IMR-90 (cell line): ENCODE measurements around the gene SCFD2. TPM values are rescaled to one million over a fixed set of nuclear protein-coding genes. Genes with fewer than 3 reads are reported as not detected.

Experiments used
- ATAC-seq: fragments of 200-7000 bp; cut with Tn5 transposase; 2 replicates; pipeline ENCODE4 v1.9.1; 2020; ENCODE audit warnings: low read depth, mild to moderate bottlenecking, moderate library complexity
- BruUV-seq: library from RNA; stranded (reverse); fragments of 400-500 nt; replicated peaks from 2 replicates; lab custom pipeline; 2021; lab: Mats Ljungman, UMichigan
- CTCF ChIA-PET: fragments of 300-600 bp; formaldehyde crosslinking; extraction: SDS; loops from one replicate; lab custom pipeline; 2021; ENCODE audit warnings: antibody characterized with exemption; lab: Yijun Ruan, JAX
- POLR2A ChIA-PET: fragments of 300-600 bp; sonication (Branson Sonifier 250); formaldehyde crosslinking; loops from one replicate; lab custom pipeline; 2022; ENCODE audit warnings: antibody characterized with exemption; ENCODE audit not compliant: unreplicated experiment; lab: Charles Lee
- DNase-seq: peaks from one replicate; pipeline ENCODE4 v3.0.0; 2013
- H2AFZ ChIP-seq: replicated peaks from 2 replicates; pipeline ENCODE3; 2013; ENCODE audit warnings: low read length, mild to moderate bottlenecking; ENCODE audit not compliant: poor library complexity
- H2AK5ac ChIP-seq: 2 replicates; pipeline ENCODE4 v1.6.1; 2013; ENCODE audit warnings: low read depth, low read length, inconsistent platforms
- H2AK9ac ChIP-seq: replicated peaks from 2 replicates; pipeline ENCODE3; 2013; ENCODE audit warnings: mild to moderate bottlenecking, low read depth, low read length, moderate library complexity; ENCODE audit not compliant: poor library complexity
- H2BK120ac ChIP-seq: 2 replicates; pipeline ENCODE4 v1.6.1; 2013; ENCODE audit warnings: low read depth, low read length, inconsistent platforms
- H2BK15ac ChIP-seq: 3 replicates; pipeline ENCODE4 v1.6.1; 2013; ENCODE audit warnings: low read depth, low read length, inconsistent platforms
- H2BK20ac ChIP-seq: 2 replicates; pipeline ENCODE4 v1.6.1; 2013; ENCODE audit warnings: low read depth, mild to moderate bottlenecking, inconsistent platforms, low read length, moderate library complexity
- H2BK5ac ChIP-seq: 2 replicates; pipeline ENCODE4 v1.6.1; 2013; ENCODE audit warnings: mild to moderate bottlenecking, low read depth, low read length, inconsistent platforms; ENCODE audit not compliant: poor library complexity, severe bottlenecking
- H3K14ac ChIP-seq: replicated peaks from 2 replicates; pipeline ENCODE4 v1.6.1; 2013; ENCODE audit warnings: low read depth, low read length, inconsistent platforms
- H3K18ac ChIP-seq: 2 replicates; pipeline ENCODE4 v1.6.1; 2013; ENCODE audit warnings: low read depth, low read length, control low read depth
- H3K23ac ChIP-seq: 2 replicates; pipeline ENCODE4 v1.6.1; 2013; ENCODE audit warnings: low read depth, low read length, inconsistent platforms
- H3K27ac ChIP-seq: 2 replicates; pipeline ENCODE4 v1.5.1; 2013; ENCODE audit warnings: mild to moderate bottlenecking, control low read depth, low read length; ENCODE audit not compliant: insufficient read depth
- H3K27me3 ChIP-seq: 2 replicates; pipeline ENCODE4 v1.6.1; 2013; ENCODE audit warnings: low read length; ENCODE audit not compliant: control insufficient read depth, insufficient read depth
- H3K36me3 ChIP-seq: 2 replicates; pipeline ENCODE4 v1.6.1; 2013; ENCODE audit warnings: low read length, mixed read lengths; ENCODE audit not compliant: control insufficient read depth, insufficient read depth
- H3K4ac ChIP-seq: 2 replicates; pipeline ENCODE4 v1.6.1; 2013; ENCODE audit warnings: low read depth, low read length, inconsistent platforms
- H3K4me1 ChIP-seq: 2 replicates; pipeline ENCODE4 v1.6.1; 2013; ENCODE audit warnings: low read length, mixed read lengths; ENCODE audit not compliant: control insufficient read depth, insufficient read depth
- H3K4me2 ChIP-seq: 2 replicates; pipeline ENCODE4 v1.6.1; 2013; ENCODE audit warnings: low read depth, mild to moderate bottlenecking, control low read depth, low read length, moderate library complexity
- H3K4me3 ChIP-seq: 2 replicates; pipeline ENCODE4 v1.5.1; 2013; ENCODE audit warnings: low read depth, mild to moderate bottlenecking, control low read depth, low read length, moderate library complexity; ENCODE audit not compliant: insufficient read depth
- H3K56ac ChIP-seq: 2 replicates; pipeline ENCODE4 v1.6.1; 2013; ENCODE audit warnings: low read length, inconsistent platforms; ENCODE audit not compliant: insufficient read depth; ENCODE audit errors: extremely low read depth
- H3K79me1 ChIP-seq, 2 experiments: 2 replicates each; pipeline ENCODE4 v1.6.1; 2013; ENCODE audit warnings: low read length in 2 of 2, inconsistent platforms in 1 of 2, low read depth in 1 of 2
- H3K9ac ChIP-seq: 2 replicates; pipeline ENCODE4 v1.6.1; 2013; ENCODE audit warnings: low read depth, low read length, control low read depth
- H3K9me1 ChIP-seq: 2 replicates; pipeline ENCODE4 v1.6.1; 2013; ENCODE audit warnings: low read length, inconsistent platforms; ENCODE audit not compliant: insufficient read depth
- H3K9me3 ChIP-seq: 2 replicates; pipeline ENCODE4 v1.6.1; 2013; ENCODE audit warnings: low read length; ENCODE audit not compliant: control insufficient read depth, insufficient read depth
- H4K20me1 ChIP-seq: 2 replicates; pipeline ENCODE4 v1.6.1; 2013; ENCODE audit warnings: low read length, inconsistent platforms; ENCODE audit not compliant: insufficient read depth
- H4K5ac ChIP-seq: 2 replicates; pipeline ENCODE4 v1.6.1; 2013; ENCODE audit warnings: mild to moderate bottlenecking, low read depth, low read length, control low read depth
- H4K8ac ChIP-seq, 2 experiments: 2 replicates each; pipeline ENCODE4 v1.6.1; 2013; ENCODE audit warnings: low read depth in 2 of 2, low read length in 2 of 2, control low read depth in 1 of 2, inconsistent platforms in 1 of 2
- H4K91ac ChIP-seq: 2 replicates; pipeline ENCODE4 v1.6.1; 2013; ENCODE audit warnings: low read depth, low read length, inconsistent platforms; ENCODE audit not compliant: insufficient read depth
- BHLHE40 ChIP-seq: fragments of 150-350 bp; IDR thresholded peaks from 2 replicates; pipeline ENCODE4 v1.6.1; 2016; ENCODE audit warnings: mild to moderate bottlenecking, low read depth, low read length
- CEBPB ChIP-seq: IDR thresholded peaks from 2 replicates; pipeline ENCODE4 v1.6.1; 2012; ENCODE audit warnings: low read depth, low read length, improper control_type of control experiment
- FOS ChIP-seq: fragments of 150-350 bp; IDR thresholded peaks from 2 replicates; pipeline ENCODE4 v1.6.1; 2016; ENCODE audit warnings: low read depth, low read length
- MAFK ChIP-seq: IDR thresholded peaks from 2 replicates; pipeline ENCODE4 v1.6.1; 2012; ENCODE audit warnings: low read depth, low read length, improper control_type of control experiment
- MAZ ChIP-seq: IDR thresholded peaks from 2 replicates; pipeline ENCODE4 v1.6.1; 2012; ENCODE audit warnings: low read depth, mild to moderate bottlenecking, low read length, improper control_type of control experiment, moderate library complexity, borderline replicate concordance
- MXI1 ChIP-seq: IDR thresholded peaks from 2 replicates; pipeline ENCODE4 v1.6.1; 2012; ENCODE audit warnings: low read depth, mild to moderate bottlenecking, low read length, moderate library complexity, borderline replicate concordance
- NFE2L2 ChIP-seq: fragments of 150-350 bp; IDR thresholded peaks from 2 replicates; pipeline ENCODE4 v1.6.1; 2016; ENCODE audit warnings: low read depth, mild to moderate bottlenecking, low read length
- POLR2A ChIP-seq: IDR thresholded peaks from 2 replicates; pipeline ENCODE4 v1.6.1; 2012; ENCODE audit warnings: mild to moderate bottlenecking, low read depth, low read length
- RAD21 ChIP-seq: IDR thresholded peaks from 2 replicates; pipeline ENCODE4 v1.6.1; 2012; ENCODE audit warnings: low read length, improper control_type of control experiment
- RCOR1 ChIP-seq: IDR thresholded peaks from 2 replicates; pipeline ENCODE4 v1.6.1; 2012; ENCODE audit warnings: mild to moderate bottlenecking, low read length, improper control_type of control experiment; ENCODE audit not compliant: insufficient replicate concordance
- RFX5 ChIP-seq: IDR thresholded peaks from 2 replicates; pipeline ENCODE4 v1.8.0; 2012; ENCODE audit warnings: low read depth, mild to moderate bottlenecking, low read length, moderate library complexity
- SMC3 ChIP-seq: fragments of 150-350 bp; IDR thresholded peaks from 2 replicates; pipeline ENCODE4 v1.6.1; 2016; ENCODE audit warnings: low read depth, mild to moderate bottlenecking, antibody characterized with exemption, low read length, moderate library complexity
- WGBS, 2 experiments: methylation state at CpG; one replicate each; pipeline versions ENCODE4 v1.1.5 to v1.1.7; 2013; ENCODE audit warnings: missing lambda C conversion rate in 2 of 2; ENCODE audit not compliant: insufficient read length in 1 of 2; ENCODE audit errors: extremely low coverage in 2 of 2; 5-methylcytosine and 5-hydroxymethylcytosine counted together
- dilution Hi-C: fragments of 300-500 bp; cut with HindIII; formaldehyde crosslinking; loops from one replicate; pipeline ENCODE4 v1.14.3; 2018; ENCODE audit warnings: low sequenced_read_pairs; ENCODE audit not compliant: unreplicated experiment
- in situ Hi-C: fragments of 300-500 bp; cut with MboI; formaldehyde crosslinking; loops from 3 replicates; pipeline ENCODE4 v1.14.3; 2019; ENCODE audit warnings: low sequenced_read_pairs, inconsistent platforms, mixed read lengths
- intact Hi-C: fragments of 100-400 bp; cut with micrococcal nuclease; formaldehyde crosslinking; loops from 2 replicates; pipeline ENCODE4 v1.10.0; 2022
- polyA plus RNA-seq, 3 experiments: library from polyadenylated mRNA; depleted of rRNA; stranded (reverse); fragments of >200 nt; gene quantifications; 2 replicates each; pipeline ENCODE4 v1.2.3, GENCODE V29; 2012; ENCODE audit warnings: low replicate concordance in 1 of 3
- total RNA-seq: library from RNA; depleted of rRNA; stranded (reverse); fragments of >200 nt; gene quantifications from 2 replicates; pipeline ENCODE4 v1.2.3, GENCODE V29; 2012
- TF ChIP-seq, protein P1 (sequence below): fragments of 150-350 bp; IDR thresholded peaks from 2 replicates; pipeline ENCODE4 v1.6.1; 2016; ENCODE audit warnings: low read depth, mild to moderate bottlenecking, low read length, moderate library complexity, borderline replicate concordance
- TF ChIP-seq, protein P2 (sequence below): fragments of 150-350 bp; IDR thresholded peaks from 2 replicates; pipeline ENCODE4 v1.6.1; 2017; ENCODE audit warnings: mild to moderate bottlenecking, antibody characterized with exemption, low read length, low read depth

Gene SCFD2
- total and polyA plus RNA-seq, 2 of the 4 experiments (the other 2 are of a cell fraction), result 18.9 to 62.4 TPM

GRCh38 chr4:52883707-52884669 is 481.9 kb downstream of the SCFD2 start:
- DNase-seq (no peak), ATAC-seq (0 out of 2 replicates have a peak, but pooled peaks have one; percentile 37)
- no peaks in the 10 kb centered on the region for H3K9me1 ChIP-seq
- ChIA-PET POLR2A (no interaction called here), CTCF (no interaction called here)
- H3K4me2 ChIP-seq, result no peak overlapping the region
- no peak overlapping the region for H3K18ac ChIP-seq
- no peak overlapping the region for H2AK9ac ChIP-seq
- H3K4me3 ChIP-seq, result no peak overlapping the region
- no peaks in the 10 kb centered on the region for H3K79me1 ChIP-seq
- no peak overlapping the region for H2BK5ac ChIP-seq
- no peak overlapping the region for H4K8ac ChIP-seq
- no peak overlapping the region for H3K23ac ChIP-seq
- H4K91ac ChIP-seq, result no peak overlapping the region
- no peak overlapping the region for H3K56ac ChIP-seq
- H3K9ac ChIP-seq, result no peak overlapping the region
- intact Hi-C loops, result no loop called here
- no peak overlapping the region for H2BK15ac ChIP-seq
- H3K4me1 ChIP-seq, result peaks cover 2% of the 10 kb centered on the region; the same call in 1 of the 2 replicates
- H2BK120ac ChIP-seq, result no peak overlapping the region
- H3K9me3 ChIP-seq, result peaks cover 2% of the 10 kb centered on the region; the same call in 1 of the 2 replicates
- H3K27me3 ChIP-seq, result no peaks in the 10 kb centered on the region
- no peak overlapping the region for H2BK20ac ChIP-seq
- in situ Hi-C loops, result no loop called here
- WGBS, 2 experiments, result no CpG with 5 or more reads among the region's 4 CpGs
- H3K14ac ChIP-seq, result no peak overlapping the region
- H3K27ac ChIP-seq, result no peak overlapping the region
- no peak overlapping the region for H2AFZ ChIP-seq
- no peak overlapping the region for H3K4ac ChIP-seq
- dilution Hi-C loops, result no loop called here
- no TSS peak for BruUV-seq
- H2AK5ac ChIP-seq, result no peak overlapping the region; the same call in 1 of the 2 replicates
- H4K20me1 ChIP-seq, result no peaks in the 10 kb centered on the region
- no peak overlapping the region for H4K5ac ChIP-seq
- H3K36me3 ChIP-seq, result no peaks in the 10 kb centered on the region
- TF ChIP-seq RCOR1 (no peak), NFE2L2 (no peak), POLR2A (no peak), RAD21 (no peak), BHLHE40 (no peak), MXI1 (no peak), MAFK (no peak), FOS (no peak), SMC3 (no peak), CEBPB (no peak), MAZ (no peak), RFX5 (no peak)
- TF ChIP-seq, protein P1, sequence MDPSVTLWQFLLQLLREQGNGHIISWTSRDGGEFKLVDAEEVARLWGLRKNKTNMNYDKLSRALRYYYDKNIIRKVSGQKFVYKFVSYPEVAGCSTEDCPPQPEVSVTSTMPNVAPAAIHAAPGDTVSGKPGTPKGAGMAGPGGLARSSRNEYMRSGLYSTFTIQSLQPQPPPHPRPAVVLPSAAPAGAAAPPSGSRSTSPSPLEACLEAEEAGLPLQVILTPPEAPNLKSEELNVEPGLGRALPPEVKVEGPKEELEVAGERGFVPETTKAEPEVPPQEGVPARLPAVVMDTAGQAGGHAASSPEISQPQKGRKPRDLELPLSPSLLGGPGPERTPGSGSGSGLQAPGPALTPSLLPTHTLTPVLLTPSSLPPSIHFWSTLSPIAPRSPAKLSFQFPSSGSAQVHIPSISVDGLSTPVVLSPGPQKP, result no peak
- TF ChIP-seq, protein P2, sequence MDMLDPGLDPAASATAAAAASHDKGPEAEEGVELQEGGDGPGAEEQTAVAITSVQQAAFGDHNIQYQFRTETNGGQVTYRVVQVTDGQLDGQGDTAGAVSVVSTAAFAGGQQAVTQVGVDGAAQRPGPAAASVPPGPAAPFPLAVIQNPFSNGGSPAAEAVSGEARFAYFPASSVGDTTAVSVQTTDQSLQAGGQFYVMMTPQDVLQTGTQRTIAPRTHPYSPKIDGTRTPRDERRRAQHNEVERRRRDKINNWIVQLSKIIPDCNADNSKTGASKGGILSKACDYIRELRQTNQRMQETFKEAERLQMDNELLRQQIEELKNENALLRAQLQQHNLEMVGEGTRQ, result no peak
